ENCODE results near the gene MAML2. TPM values are rescaled to one million over a fixed set of nuclear protein-coding genes. Genes with fewer than 3 reads are reported as not detected.

Gene MAML2
- total and polyA plus RNA-seq, 8 donors: 1.3 to 22.8 (median 12.1) TPM

DNA sequence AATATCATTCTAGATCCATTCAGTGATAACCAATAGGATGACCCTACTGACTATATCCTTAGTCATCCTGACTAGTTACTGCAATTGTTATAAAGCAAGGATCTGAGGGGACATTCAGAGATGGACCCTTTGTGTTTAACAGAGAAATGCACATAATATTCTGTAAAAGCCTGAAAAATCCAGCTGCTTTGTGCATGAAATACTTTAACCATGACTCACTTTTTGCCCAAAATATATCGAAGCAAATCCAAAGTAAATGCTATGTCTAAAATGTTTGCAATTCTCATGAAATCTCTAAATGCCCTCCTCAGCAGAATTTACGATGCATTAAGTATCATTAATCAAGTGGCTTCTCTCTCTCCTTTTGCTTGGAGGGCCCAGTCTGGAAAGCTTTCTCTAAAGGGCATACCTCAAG lies 240.3 kb downstream of the MAML2 start:
- H3K4me3 ChIP-seq: no peak overlapping the region
- H3K9me3 ChIP-seq: no peaks in the 10 kb centered on the region
- TF ChIP-seq EP300 (IDR thresholded peaks at IDR 0.05) (no peak), POLR2A (IDR thresholded peaks at IDR 0.05) (no peak), CTCF (IDR thresholded peaks at IDR 0.05) (no peak), POLR2AphosphoS5 (IDR thresholded peaks at IDR 0.05) (no peak)
- H3K27me3 ChIP-seq: no peaks in the 10 kb centered on the region
- DNase-seq: no peak
- intact Hi-C loops (cut with DNase I; ENCODE audit: low total_unique reads): no loop called here
- H3K36me3 ChIP-seq: no peaks in the 10 kb centered on the region
- WGBS, 5 donors: 57 to 74% (median 71%) methylated on average over 2 of the region's 2 CpGs
- peaks cover 12 to 36% (median 23%) of the 10 kb centered on the region in 4 donors for H3K4me1 ChIP-seq
- H3K27ac ChIP-seq: no peak overlapping the region

- TF ChIP-seq EP300 (IDR thresholded peaks at IDR 0.05): no peak
- TF ChIP-seq POLR2AphosphoS5 (IDR thresholded peaks at IDR 0.05): no peak
- no peak for TF ChIP-seq POLR2A (IDR thresholded peaks at IDR 0.05)
- TF ChIP-seq CTCF (IDR thresholded peaks at IDR 0.05): no peak
- no peaks in the 10 kb centered on the region for H3K36me3 ChIP-seq
- intact Hi-C loops (cut with DNase I; ENCODE audit: low total_unique reads): no loop called here
- no peaks in the 10 kb centered on the region for H3K9me3 ChIP-seq
- no peak for DNase-seq
- H3K4me3 ChIP-seq: no peak overlapping the region
- H3K4me1 ChIP-seq: peaks cover 16 to 49% (median 32%) of the 10 kb centered on the region in 4 donors
- H3K27ac ChIP-seq: no peak overlapping the region
- 80 to 86% (median 84%) methylated on average over 4 of the region's 4 CpGs for WGBS, 5 donors
- H3K27me3 ChIP-seq: no peaks in the 10 kb centered on the region
These were observed 241.8 kb downstream of the MAML2 start for GRCh38 chr11:96101146-96101545.

DNA sequence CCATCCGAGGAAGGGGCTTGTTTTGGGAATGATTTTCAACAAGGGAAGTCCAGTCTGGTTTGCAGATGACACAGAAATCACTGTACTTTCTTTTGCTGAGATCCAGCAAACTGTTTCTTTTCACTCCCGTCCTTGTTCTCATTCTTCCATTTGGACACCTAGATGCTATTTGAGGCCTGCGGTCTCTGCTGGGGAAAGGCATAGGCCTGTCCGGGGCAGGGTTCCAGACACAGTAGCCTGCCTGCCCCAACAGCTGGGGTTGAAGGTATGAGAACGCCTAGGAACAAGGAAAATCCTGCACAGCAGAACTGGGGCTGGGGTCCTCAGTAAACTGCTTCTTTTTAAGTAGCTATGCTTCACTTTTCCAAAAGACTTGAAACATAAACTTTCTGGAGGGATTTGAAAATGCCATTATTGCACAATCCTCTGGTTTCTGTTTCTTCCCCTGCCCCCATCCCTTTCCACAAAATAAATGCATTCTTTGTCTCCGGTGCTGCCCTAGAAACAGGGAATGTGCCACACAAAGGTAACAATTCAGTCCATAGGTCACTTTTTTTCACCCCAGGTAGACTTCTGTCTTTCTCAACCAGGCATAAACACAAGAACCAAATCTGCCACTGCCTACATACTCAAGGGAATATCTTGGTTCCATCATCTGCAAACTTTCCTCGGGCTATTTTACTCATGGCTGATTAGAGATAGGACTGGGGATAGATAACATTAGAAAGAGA lies 244.3 kb downstream of the MAML2 start:
- peak in 1 of 2 donors; percentile 81 for DNase-seq
- 32 to 53% (median 39%) methylated on average over 7 of the region's 7 CpGs for WGBS, 5 donors
- H3K36me3 ChIP-seq: no peaks in the 10 kb centered on the region

DNA sequence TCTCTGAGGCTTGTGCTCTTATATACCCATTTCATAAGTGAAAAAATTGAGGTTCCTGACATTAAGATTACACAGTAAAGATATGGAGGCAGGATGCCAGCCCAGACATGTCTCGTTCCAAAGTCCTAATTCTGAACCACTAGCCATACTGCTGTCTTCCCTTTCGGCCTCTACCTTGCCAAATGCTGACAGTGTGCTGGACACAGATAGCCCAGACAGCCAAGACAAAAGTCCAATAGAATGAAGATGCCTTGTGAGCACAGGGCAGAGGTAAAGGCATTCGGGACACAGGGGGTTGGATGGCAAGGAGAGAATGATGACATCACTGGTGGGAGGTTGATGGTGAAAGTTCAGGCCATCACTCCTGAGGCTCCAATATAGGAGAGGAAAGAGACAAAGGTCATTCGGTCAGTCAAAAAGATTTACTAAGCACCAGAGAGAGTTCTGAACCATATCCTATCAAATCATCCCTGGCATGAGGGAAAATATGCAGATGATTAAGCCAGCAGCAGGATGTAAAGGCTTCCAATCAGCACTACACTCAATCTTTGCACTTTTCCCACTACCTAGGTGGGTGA lies 245.1 kb downstream of the MAML2 start:
- intact Hi-C loops (cut with DNase I; ENCODE audit: low total_unique reads): no loop called here

More for the DNA sequence above, 244.3 kb downstream of the MAML2 start:
- Histone ChIP-seq H3K27me3 (no peaks in the 10 kb centered on the region), H3K9me3 (no peaks in the 10 kb centered on the region), H3K27ac (peak overlapping the region; percentile 50 to 79 (median 62)), H3K4me1 (peaks cover 20 to 56% (median 34%) of the 10 kb centered on the region in 4 donors), H3K4me3 (no peak overlapping the region)
- intact Hi-C loops (cut with DNase I; ENCODE audit: low total_unique reads): no loop called here
- TF ChIP-seq POLR2A (IDR thresholded peaks at IDR 0.05) (no peak), CTCF (IDR thresholded peaks at IDR 0.05) (no peak), POLR2AphosphoS5 (IDR thresholded peaks at IDR 0.05) (peak in 1 of 3 donors; percentile 8)

More for the DNA sequence above, 245.1 kb downstream of the MAML2 start:
- Histone ChIP-seq H3K27ac (peak overlapping the region in 4 of 5 donors; percentile 50 to 79 (median 68)), H3K27me3 (no peaks in the 10 kb centered on the region), H3K4me1 (peaks cover 20 to 53% (median 34%) of the 10 kb centered on the region in 4 donors), H3K4me3 (no peak overlapping the region), H3K9me3 (no peaks in the 10 kb centered on the region), H3K36me3 (peaks cover under 1 to 2% (median 2%) of the 10 kb centered on the region in 4 donors)
- DNase-seq: no peak
- no peak for TF ChIP-seq POLR2AphosphoS5 (IDR thresholded peaks at IDR 0.05)
- TF ChIP-seq CTCF (IDR thresholded peaks at IDR 0.05): no peak
- no peak for TF ChIP-seq POLR2A (IDR thresholded peaks at IDR 0.05)
- no peak for TF ChIP-seq EP300 (IDR thresholded peaks at IDR 0.05)
- 68 to 83% (median 72%) methylated on average over 4 of the region's 4 CpGs for WGBS, 5 donors

Data from stomach (tissue), 9 donors.